Central memory CD8-positive, alpha-beta T cell (primary cell): ENCODE results near the gene CDKN2B-AS1.

Experiments used
- ATAC-seq: fragments of 150-1000 bp; cut with Tn5 transposase; replicated peaks from 2 replicates; pipeline ENCODE4 v1.10.0; 2022; ENCODE audit warnings: mild to moderate bottlenecking, moderate FRiP score, moderate number of reproducible peaks; ENCODE audit not compliant: poor library complexity, severe bottlenecking; ENCODE audit errors: extremely low read depth
- DNase-seq, 2 donors: peaks; one replicate each; pipeline ENCODE4 v3.0.0; 2021; ENCODE audit warnings: low spot score in 2 of 2
- H3K27ac Mint-ChIP-seq: one replicate; pipeline ENCODE4 v1.8.0; 2022; ENCODE audit warnings: low read depth, mild to moderate bottlenecking, moderate library complexity, mixed read lengths
- H3K27me3 Mint-ChIP-seq: one replicate; pipeline ENCODE4 v1.8.0; 2022; ENCODE audit warnings: mixed read lengths
- H3K36me3 Mint-ChIP-seq: one replicate; pipeline ENCODE4 v1.8.0; 2022; ENCODE audit warnings: mild to moderate bottlenecking, moderate library complexity, mixed read lengths; ENCODE audit not compliant: insufficient read depth
- H3K4me1 Mint-ChIP-seq: one replicate; pipeline ENCODE4 v1.8.0; 2022; ENCODE audit warnings: mixed read lengths
- H3K4me3 Mint-ChIP-seq: one replicate; pipeline ENCODE4 v1.8.0; 2022; ENCODE audit warnings: mild to moderate bottlenecking, moderate library complexity, mixed read lengths
- H3K9me3 Mint-ChIP-seq: one replicate; pipeline ENCODE4 v1.8.0; 2022; ENCODE audit warnings: mixed read lengths

CDKN2B-AS1 gene

GRCh38 chr9:22117511-22118384 lies 123.2 kb downstream of the CDKN2B-AS1 start:
- Mint-ChIP-seq H3K27ac (no peak overlapping the region), H3K4me3 (no peak overlapping the region)
- ATAC-seq = no peak

GRCh38 chr9:22118810-22119521 lies 124.4 kb downstream of the CDKN2B-AS1 start:
- H3K4me3 Mint-ChIP-seq = no peak overlapping the region
- H3K9me3 Mint-ChIP-seq = no peaks in the 10 kb centered on the region
- no peak for ATAC-seq
- no peaks in the 10 kb centered on the region for H3K27me3 Mint-ChIP-seq
- no peak for DNase-seq
- no peak overlapping the region for H3K27ac Mint-ChIP-seq
- H3K4me1 Mint-ChIP-seq = no peaks in the 10 kb centered on the region
- no peaks in the 10 kb centered on the region for H3K36me3 Mint-ChIP-seq

More at GRCh38 chr9:22117511-22118384, 123.2 kb downstream of the CDKN2B-AS1 start:
- no peaks in the 10 kb centered on the region for H3K27me3 Mint-ChIP-seq
- DNase-seq = no peak
- H3K4me1 Mint-ChIP-seq = no peaks in the 10 kb centered on the region
- H3K9me3 Mint-ChIP-seq = no peaks in the 10 kb centered on the region
- no peaks in the 10 kb centered on the region for H3K36me3 Mint-ChIP-seq

- Mint-ChIP-seq H3K27me3 (no peaks in the 10 kb centered on the region), H3K27ac (no peak overlapping the region), H3K36me3 (no peaks in the 10 kb centered on the region), H3K4me3 (no peak overlapping the region), H3K9me3 (no peaks in the 10 kb centered on the region), H3K4me1 (no peaks in the 10 kb centered on the region)
- ATAC-seq (no peak), DNase-seq (no peak)
Measured at GRCh38 chr9:22119522-22120158, 125.0 kb downstream of the CDKN2B-AS1 start.

- H3K36me3 Mint-ChIP-seq = no peaks in the 10 kb centered on the region
- DNase-seq = no peak
- no peaks in the 10 kb centered on the region for H3K9me3 Mint-ChIP-seq
- H3K27ac Mint-ChIP-seq = no peak overlapping the region
- no peak for ATAC-seq
- no peaks in the 10 kb centered on the region for H3K27me3 Mint-ChIP-seq
- H3K4me1 Mint-ChIP-seq = no peaks in the 10 kb centered on the region
- no peak overlapping the region for H3K4me3 Mint-ChIP-seq
Measured at GRCh38 chr9:22120159-22120549, 125.6 kb downstream of the CDKN2B-AS1 start.

- ATAC-seq = no peak
- Mint-ChIP-seq H3K27me3 (no peaks in the 10 kb centered on the region), H3K4me1 (no peaks in the 10 kb centered on the region), H3K4me3 (no peak overlapping the region), H3K9me3 (no peaks in the 10 kb centered on the region), H3K27ac (no peak overlapping the region), H3K36me3 (no peaks in the 10 kb centered on the region)
- no peak for DNase-seq
Measured at GRCh38 chr9:22120595-22120994, 126.0 kb downstream of the CDKN2B-AS1 start.

GRCh38 chr9:22124263-22125011 lies 129.8 kb downstream of the CDKN2B-AS1 start:
- peaks cover 15% of the 10 kb centered on the region for H3K27me3 Mint-ChIP-seq
- H3K27ac Mint-ChIP-seq = no peak overlapping the region
- H3K9me3 Mint-ChIP-seq = no peaks in the 10 kb centered on the region
- no peak for ATAC-seq
- DNase-seq = no peak
- no peak overlapping the region for H3K4me3 Mint-ChIP-seq
- no peaks in the 10 kb centered on the region for H3K4me1 Mint-ChIP-seq
- no peaks in the 10 kb centered on the region for H3K36me3 Mint-ChIP-seq

- ATAC-seq (no peak), DNase-seq (no peak)
- Mint-ChIP-seq H3K27me3 (peaks cover 15% of the 10 kb centered on the region), H3K4me3 (no peak overlapping the region), H3K36me3 (no peaks in the 10 kb centered on the region), H3K27ac (no peak overlapping the region), H3K9me3 (no peaks in the 10 kb centered on the region), H3K4me1 (no peaks in the 10 kb centered on the region)
Measured at GRCh38 chr9:22129133-22129532, 134.5 kb downstream of the CDKN2B-AS1 start.

- Mint-ChIP-seq H3K27me3 (peaks cover 17% of the 10 kb centered on the region), H3K27ac (no peak overlapping the region), H3K36me3 (no peaks in the 10 kb centered on the region), H3K4me3 (no peak overlapping the region), H3K9me3 (no peaks in the 10 kb centered on the region), H3K4me1 (no peaks in the 10 kb centered on the region)
- DNase-seq (no peak), ATAC-seq (no peak)
Measured at GRCh38 chr9:22129633-22130032, 135.0 kb downstream of the CDKN2B-AS1 start.

- Mint-ChIP-seq H3K27me3 (peaks cover 21% of the 10 kb centered on the region), H3K4me3 (no peak overlapping the region), H3K36me3 (no peaks in the 10 kb centered on the region), H3K9me3 (no peaks in the 10 kb centered on the region), H3K27ac (no peak overlapping the region), H3K4me1 (no peaks in the 10 kb centered on the region)
- DNase-seq = no peak
- no peak for ATAC-seq
Measured at GRCh38 chr9:22131817-22132216, 137.2 kb downstream of the CDKN2B-AS1 start.

- no peak for DNase-seq
- H3K4me3 Mint-ChIP-seq = no peak overlapping the region
- ATAC-seq = no peak
- H3K4me1 Mint-ChIP-seq = no peaks in the 10 kb centered on the region
- H3K27me3 Mint-ChIP-seq = peaks cover 22% of the 10 kb centered on the region
- H3K27ac Mint-ChIP-seq = no peak overlapping the region
- no peaks in the 10 kb centered on the region for H3K9me3 Mint-ChIP-seq
- no peaks in the 10 kb centered on the region for H3K36me3 Mint-ChIP-seq
Measured at GRCh38 chr9:22134390-22134789, 139.8 kb downstream of the CDKN2B-AS1 start.

GRCh38 chr9:22136461-22137096 lies 142.0 kb downstream of the CDKN2B-AS1 start:
- H3K4me1 Mint-ChIP-seq = no peaks in the 10 kb centered on the region
- H3K4me3 Mint-ChIP-seq = no peak overlapping the region
- no peak for ATAC-seq
- DNase-seq = no peak
- H3K27ac Mint-ChIP-seq = no peak overlapping the region
- H3K27me3 Mint-ChIP-seq = peaks cover 33% of the 10 kb centered on the region
- H3K9me3 Mint-ChIP-seq = no peaks in the 10 kb centered on the region
- H3K36me3 Mint-ChIP-seq = no peaks in the 10 kb centered on the region
